BE2C (cell line): ENCODE results near the gene ERCC4.
"Not testable (repeated sequence)": the region's sequence is repeated elsewhere in the genome, so short reads cannot be mapped to it uniquely, and the experiment has no call there.

Experiments used
- DNase-seq: peaks from one replicate; pipeline ENCODE4 v3.0.0-alpha.2; 2020
- H3K27me3 ChIP-seq: fragments of 250-450 bp; sonication (Bioruptor Pico); 2 replicates; pipeline ENCODE4 v1.5.1; 2020; ENCODE audit warnings: mild to moderate bottlenecking
- H3K36me3 ChIP-seq: fragments of 250-450 bp; sonication (Bioruptor Pico); 2 replicates; pipeline ENCODE4 v1.5.1; 2020; ENCODE audit warnings: mild to moderate bottlenecking
- H3K4me1 ChIP-seq: fragments of 250-450 bp; sonication (Bioruptor Pico); 2 replicates; pipeline ENCODE4 v1.5.1; 2020
- H3K4me3 ChIP-seq: 2 replicates; pipeline ENCODE4 v1.5.1; 2011; ENCODE audit warnings: low read depth, low read length
- H3K9me3 ChIP-seq: fragments of 250-450 bp; sonication (Bioruptor Pico); 2 replicates; pipeline ENCODE4 v1.5.1; 2020
- CTCF ChIP-seq: IDR thresholded peaks from 2 replicates; pipeline ENCODE4 v1.5.1; 2012; ENCODE audit warnings: mild to moderate bottlenecking, low read depth, low read length

The ERCC4 gene

GRCh38 chr16:13885700-13886099 lies 34.3 kb upstream of the ERCC4 start:
- no peak for TF ChIP-seq CTCF
- Histone ChIP-seq H3K27me3 (peaks cover 5% of the 10 kb centered on the region; the same call in 1 of the 2 replicates), H3K4me3 (no peak overlapping the region), H3K9me3 (no peaks in the 10 kb centered on the region; the same call in 1 of the 2 replicates), H3K4me1 (no peaks in the 10 kb centered on the region), H3K36me3 (no peaks in the 10 kb centered on the region)
- DNase-seq: no peak

- Histone ChIP-seq H3K4me1 (no peaks in the 10 kb centered on the region), H3K4me3 (no peak overlapping the region), H3K27me3 (peaks cover 5% of the 10 kb centered on the region; the same call in 1 of the 2 replicates), H3K9me3 (no peaks in the 10 kb centered on the region; the same call in 1 of the 2 replicates), H3K36me3 (no peaks in the 10 kb centered on the region)
- no peak for DNase-seq
- no peak for TF ChIP-seq CTCF
Observed at GRCh38 chr16:13886608-13887007, 33.3 kb upstream of the ERCC4 start.

GRCh38 chr16:13889323-13889722 lies 30.6 kb upstream of the ERCC4 start:
- not testable (repeated sequence) for DNase-seq, H3K27me3 ChIP-seq

GRCh38 chr16:13892301-13892700 lies 27.7 kb upstream of the ERCC4 start:
- Histone ChIP-seq H3K36me3 (no peaks in the 10 kb centered on the region), H3K9me3 (no peaks in the 10 kb centered on the region; the same call in 1 of the 2 replicates), H3K4me3 (no peak overlapping the region), H3K4me1 (no peaks in the 10 kb centered on the region), H3K27me3 (no peaks in the 10 kb centered on the region)
- DNase-seq: no peak
- TF ChIP-seq CTCF: no peak

More at GRCh38 chr16:13889323-13889722, 30.6 kb upstream of the ERCC4 start:
- not testable (repeated sequence) for H3K9me3 ChIP-seq, H3K4me3 ChIP-seq, H3K36me3 ChIP-seq, H3K4me1 ChIP-seq

GRCh38 chr16:13895516-13895915 lies 24.4 kb upstream of the ERCC4 start:
- Histone ChIP-seq H3K9me3 (no peaks in the 10 kb centered on the region), H3K4me1 (no peaks in the 10 kb centered on the region), H3K4me3 (no peak overlapping the region), H3K27me3 (no peaks in the 10 kb centered on the region), H3K36me3 (no peaks in the 10 kb centered on the region)
- no peak for DNase-seq
- TF ChIP-seq CTCF: no peak

GRCh38 chr16:13896543-13897182 lies 23.3 kb upstream of the ERCC4 start:
- TF ChIP-seq CTCF: peak; percentile 50
- no peaks in the 10 kb centered on the region for H3K9me3 ChIP-seq
- no peaks in the 10 kb centered on the region for H3K27me3 ChIP-seq
- H3K4me1 ChIP-seq: no peaks in the 10 kb centered on the region
- DNase-seq: no peak
- no peak overlapping the region for H3K4me3 ChIP-seq
- H3K36me3 ChIP-seq: no peaks in the 10 kb centered on the region
